ENCODE measurements around the gene EEPD1.
"Not testable (repeated sequence)": the region's sequence is repeated elsewhere in the genome, so short reads cannot be mapped to it uniquely, and the experiment has no call there.

EEPD1 gene

GRCh38 chr7:36129048-36129534, 24.0 kb upstream of the EEPD1 start:
- DNase-seq = peak; percentile 53

GRCh38 chr7:36130236-36130945, 22.7 kb upstream of the EEPD1 start:
- no peak for DNase-seq

- no peak for DNase-seq
Measured at GRCh38 chr7:36131026-36131425, 22.0 kb upstream of the EEPD1 start.

- no peak for DNase-seq
Measured at GRCh38 chr7:36131499-36131898, 21.6 kb upstream of the EEPD1 start.

- DNase-seq = no peak
Measured at GRCh38 chr7:36132012-36132411, 21.0 kb upstream of the EEPD1 start.

- no peak for DNase-seq
Measured at GRCh38 chr7:36135700-36136099, 17.4 kb upstream of the EEPD1 start.

- DNase-seq = no peak
Measured at GRCh38 chr7:36137258-36137657, 15.8 kb upstream of the EEPD1 start.

GRCh38 chr7:36137754-36138153, 15.3 kb upstream of the EEPD1 start:
- DNase-seq = no peak

GRCh38 chr7:36138209-36138608, 14.8 kb upstream of the EEPD1 start:
- no peak for DNase-seq

GRCh38 chr7:36141351-36141750, 11.7 kb upstream of the EEPD1 start:
- DNase-seq = no peak

- DNase-seq = no peak
Measured at GRCh38 chr7:36141850-36142249, 11.2 kb upstream of the EEPD1 start.

GRCh38 chr7:36144189-36144588, 8.9 kb upstream of the EEPD1 start:
- no peak for DNase-seq

- no peak for DNase-seq
Measured at GRCh38 chr7:36145686-36146085, 7.4 kb upstream of the EEPD1 start.

- no peak for DNase-seq
Measured at GRCh38 chr7:36147361-36147760, 5.7 kb upstream of the EEPD1 start.

GRCh38 chr7:36148422-36149065, 4.5 kb upstream of the EEPD1 start:
- no peak for DNase-seq

- not testable (repeated sequence) for DNase-seq
Measured at GRCh38 chr7:36149240-36149639, 3.8 kb upstream of the EEPD1 start.

GRCh38 chr7:36149694-36150452, 3.2 kb upstream of the EEPD1 start:
- DNase-seq = no peak

GRCh38 chr7:36151921-36152755, 916 bp upstream of the EEPD1 start:
- DNase-seq = no peak

GRCh38 chr7:36153571-36154097, 580 bp downstream of the EEPD1 start:
- no peak for DNase-seq

- DNase-seq = no peak
Measured at GRCh38 chr7:36154255-36155212, 1.5 kb downstream of the EEPD1 start.

GRCh38 chr7:36155811-36156361, 2.8 kb downstream of the EEPD1 start:
- DNase-seq = peak; percentile 8
